Stromal cell of bone marrow (primary cell): ENCODE results near the gene VWF.

ENCODE experiments used
- DNase-seq: peaks from one replicate; pipeline ENCODE4 v3.0.0-alpha.2; 2012; ENCODE audit warnings: low read depth

Gene VWF

DNA sequence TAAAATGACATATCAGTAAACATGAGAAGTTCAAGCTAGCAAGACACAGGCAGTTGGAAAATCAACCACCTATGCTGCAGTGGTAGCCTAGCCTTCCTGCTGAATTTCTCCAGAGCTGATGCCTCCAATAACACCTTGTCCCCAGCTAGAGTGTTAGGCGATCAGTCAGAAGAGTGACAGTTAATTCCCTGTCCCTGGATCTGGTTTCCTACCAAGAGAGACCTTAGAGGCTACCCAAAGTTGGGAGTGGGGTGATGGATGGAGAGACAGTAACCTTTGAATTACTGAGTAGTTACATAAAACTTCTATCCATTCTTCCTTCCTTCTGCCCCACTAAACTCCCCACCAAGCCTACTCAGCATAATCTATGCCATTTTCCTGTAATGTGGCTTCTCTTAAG, 177.5 kb downstream of the VWF start:
- DNase-seq = no peak

DNA sequence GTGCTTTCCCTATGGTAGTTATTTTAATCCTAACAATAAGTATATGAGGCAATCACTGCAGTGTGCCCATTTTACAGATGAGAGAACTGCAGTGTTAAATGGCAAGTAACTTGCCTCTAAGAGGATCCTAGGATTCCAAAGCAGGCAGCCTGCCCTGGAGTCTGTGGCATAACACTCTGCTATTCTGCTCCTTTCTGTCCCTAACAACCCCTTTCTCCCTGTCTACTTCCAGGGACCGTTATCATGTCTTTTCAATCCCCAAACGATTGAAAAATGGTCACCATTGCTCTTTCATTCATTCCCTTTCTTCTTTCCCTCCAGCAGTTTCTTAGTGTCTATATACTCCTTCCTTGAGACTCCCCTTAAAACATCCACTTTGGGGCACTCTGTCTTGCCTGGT, 178.1 kb downstream of the VWF start:
- no peak for DNase-seq

DNA sequence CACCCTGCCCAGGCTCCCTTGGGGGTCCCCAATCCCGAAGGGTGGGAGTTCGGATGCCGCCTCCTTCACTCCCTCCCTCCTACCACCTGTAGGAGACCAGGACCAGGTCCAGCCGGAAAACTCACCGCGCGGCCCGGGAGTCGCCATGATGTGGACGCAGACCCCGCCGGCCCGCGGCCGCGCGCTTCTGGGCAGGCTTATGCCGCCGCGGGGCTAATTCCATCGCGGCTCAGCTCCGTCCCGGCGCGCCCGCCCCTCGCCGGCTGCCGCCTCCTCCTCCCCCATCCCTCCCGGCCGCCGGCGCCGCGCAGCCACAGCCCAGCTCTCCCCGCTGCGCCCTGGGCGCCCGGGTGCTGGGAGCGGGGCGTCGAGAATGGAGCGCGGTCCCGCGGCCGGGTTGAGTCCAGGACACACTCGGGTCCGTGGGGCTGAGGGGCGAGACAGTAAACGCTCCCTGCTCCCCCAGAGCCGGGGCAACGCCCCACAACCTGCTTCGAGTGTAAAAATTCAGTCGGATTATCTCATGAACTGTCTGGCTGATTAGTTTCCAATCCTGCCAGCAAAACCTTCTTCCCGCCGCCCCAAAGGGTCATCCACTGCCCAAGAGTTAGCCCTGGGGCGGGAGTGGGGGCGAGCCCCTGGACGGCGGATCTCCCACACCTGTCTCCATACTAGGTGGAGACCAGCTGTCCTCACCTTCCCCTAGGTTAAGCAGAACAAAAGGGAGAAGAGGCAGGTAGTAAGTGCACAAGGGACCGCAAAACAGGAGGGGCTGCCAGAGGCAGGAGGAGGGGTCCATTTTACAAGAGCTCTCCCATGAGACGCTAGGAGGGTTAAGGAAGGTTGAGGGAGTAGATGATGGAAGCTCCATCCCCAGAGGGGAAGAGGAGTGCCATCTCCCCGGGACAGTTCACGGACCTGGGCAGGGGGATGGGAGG, 179.1 kb downstream of the VWF start, which contains the start of gene ANO2:
Gene ANO2, minus strand, starts transcription at position 189 of the 938 bp plus-strand sequence. Its CDS starts 42 bp downstream, at position 147.
- DNase-seq = no peak

DNA sequence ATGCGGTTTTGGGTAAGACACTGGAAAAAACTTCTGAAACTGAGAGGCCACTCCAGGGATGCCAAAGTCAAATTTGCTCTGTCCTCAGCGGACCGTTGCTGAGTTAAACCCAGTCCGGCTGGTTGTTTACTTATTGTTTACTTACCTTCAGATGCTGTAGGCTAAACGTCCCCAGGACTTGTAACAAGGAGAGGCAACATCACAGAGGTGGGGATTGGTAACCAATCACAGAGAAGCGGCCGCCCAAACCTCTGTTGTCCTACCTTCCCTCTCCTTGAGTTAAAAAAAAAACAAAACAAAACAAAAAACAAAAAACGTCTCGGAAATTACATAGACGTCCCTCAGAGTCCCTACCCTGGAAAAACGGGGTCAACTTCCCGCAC, 179.8 kb downstream of the VWF start:
- no peak for DNase-seq

GRCh38 chr12:5944053-5944452, 180.4 kb downstream of the VWF start:
- DNase-seq = no peak

DNA sequence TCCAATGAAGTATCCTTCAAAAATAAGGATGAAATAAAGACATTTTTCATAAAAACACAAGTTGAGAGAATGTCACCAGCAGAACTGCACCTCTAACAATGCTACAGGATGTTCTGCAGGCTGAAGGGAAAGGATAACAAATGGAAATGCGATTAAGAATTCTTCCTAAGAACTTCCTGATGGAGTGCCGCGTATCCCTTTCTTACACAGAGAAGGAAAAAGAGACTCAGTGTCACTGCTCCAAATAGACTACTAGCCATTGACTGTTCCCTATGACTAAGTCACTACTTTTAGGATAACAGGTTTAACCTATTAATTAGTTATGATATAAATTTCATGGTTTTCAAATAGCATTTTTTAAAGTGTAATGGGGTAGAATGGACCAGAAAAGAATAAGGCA, 182.6 kb downstream of the VWF start:
- DNase-seq = no peak

DNA sequence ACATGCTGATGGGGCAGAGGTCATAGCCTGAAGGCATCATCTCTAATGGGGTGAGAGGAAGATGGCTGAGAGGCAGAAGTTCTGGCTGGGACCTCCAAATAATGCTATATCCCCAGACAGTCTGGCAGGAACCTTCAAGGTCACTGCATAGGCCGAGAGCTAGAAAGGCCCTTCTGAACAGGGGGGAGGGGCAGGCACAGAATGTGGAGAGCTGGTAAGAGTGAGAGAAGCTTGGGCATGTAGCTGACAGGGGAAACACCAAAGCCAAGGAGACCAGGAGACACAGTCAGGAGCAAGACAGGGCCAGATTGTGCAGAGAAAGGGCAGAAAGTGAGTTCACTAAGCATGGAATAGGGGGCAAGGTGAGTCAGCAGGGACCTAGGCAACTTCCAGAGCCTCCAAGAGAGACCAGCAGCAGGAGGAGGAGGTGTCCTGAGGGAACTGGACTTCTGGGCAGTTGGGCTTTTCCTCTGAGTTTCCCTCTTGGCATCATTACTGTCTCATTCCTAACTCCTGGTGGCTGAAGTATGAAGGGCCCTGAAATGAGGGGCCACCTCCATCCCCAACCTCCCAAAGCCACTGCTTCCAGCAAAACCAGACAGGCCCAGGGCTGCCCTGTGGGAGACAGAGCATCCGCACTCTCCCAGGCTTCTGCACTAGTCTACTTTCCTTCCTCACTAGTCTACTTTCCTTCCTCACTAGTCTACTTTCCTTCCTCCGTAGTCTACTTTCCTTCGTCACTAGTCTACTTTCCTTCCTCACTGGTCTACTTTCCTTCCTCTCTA, 196.5 kb downstream of the VWF start:
- no peak for DNase-seq

DNA sequence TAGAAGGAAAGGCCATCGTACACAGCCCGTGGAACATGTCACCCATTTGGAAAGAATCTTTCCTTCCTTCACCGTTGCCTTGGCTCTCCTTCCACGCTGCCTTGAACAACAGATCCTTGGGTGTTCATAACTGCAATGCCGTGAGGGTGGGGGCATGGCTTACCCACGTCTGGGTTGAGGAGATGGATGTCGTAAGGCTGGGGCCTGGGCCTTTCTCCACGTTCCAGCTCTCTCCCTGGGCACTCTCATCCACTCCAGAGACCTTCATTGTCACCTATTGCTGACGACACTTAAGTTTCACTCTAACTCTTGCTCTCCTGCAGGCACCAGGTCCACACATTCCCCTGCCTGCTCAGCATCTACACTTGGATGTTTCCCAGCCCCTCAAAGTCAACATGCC, 198.8 kb downstream of the VWF start:
- DNase-seq = no peak

- no peak for DNase-seq
Observed at GRCh38 chr12:5924342-5924741, 200.1 kb downstream of the VWF start.

DNA sequence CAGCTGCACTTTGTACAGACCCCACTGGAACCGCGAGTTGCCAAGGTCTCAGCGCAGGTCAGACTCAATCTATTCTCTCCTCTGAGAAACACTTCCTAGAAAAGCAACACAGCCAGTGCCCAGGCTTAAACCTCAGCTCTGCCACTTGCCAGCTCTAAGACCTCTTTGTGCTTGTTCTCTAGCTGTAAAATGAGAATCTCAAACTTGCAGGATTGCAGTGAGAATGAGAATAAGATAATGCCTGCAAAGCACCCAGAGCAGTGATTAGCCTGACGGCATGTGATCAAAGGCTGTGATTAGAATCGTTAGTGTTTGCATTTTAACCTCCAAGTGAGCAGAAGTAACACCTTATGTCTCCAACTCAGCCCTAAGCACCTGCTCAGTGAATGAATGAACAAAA, 200.7 kb downstream of the VWF start:
- DNase-seq = no peak

DNA sequence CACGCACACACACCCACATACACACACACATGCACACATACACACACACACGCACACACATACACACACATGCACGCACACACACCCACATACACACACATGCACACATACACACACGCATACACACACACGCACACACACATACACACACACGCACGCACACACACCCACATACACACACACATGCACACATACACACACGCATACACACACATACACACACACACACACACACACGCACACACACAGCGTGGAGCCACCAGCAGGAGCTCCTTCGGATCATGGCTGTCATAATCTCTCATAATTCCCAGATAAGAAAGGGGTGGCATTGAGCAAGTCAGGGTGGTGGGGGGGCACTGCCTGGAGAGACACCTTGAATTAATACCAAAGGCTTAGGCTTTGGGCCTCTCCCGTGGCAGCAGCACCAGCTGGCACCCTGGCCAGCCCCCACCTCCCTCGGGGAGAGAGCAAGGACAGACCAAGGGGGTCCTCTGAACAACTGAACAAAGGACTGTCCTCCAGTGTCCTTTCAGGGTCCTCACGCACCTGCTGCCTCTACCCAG, 201.3 kb downstream of the VWF start:
- no peak for DNase-seq

DNA sequence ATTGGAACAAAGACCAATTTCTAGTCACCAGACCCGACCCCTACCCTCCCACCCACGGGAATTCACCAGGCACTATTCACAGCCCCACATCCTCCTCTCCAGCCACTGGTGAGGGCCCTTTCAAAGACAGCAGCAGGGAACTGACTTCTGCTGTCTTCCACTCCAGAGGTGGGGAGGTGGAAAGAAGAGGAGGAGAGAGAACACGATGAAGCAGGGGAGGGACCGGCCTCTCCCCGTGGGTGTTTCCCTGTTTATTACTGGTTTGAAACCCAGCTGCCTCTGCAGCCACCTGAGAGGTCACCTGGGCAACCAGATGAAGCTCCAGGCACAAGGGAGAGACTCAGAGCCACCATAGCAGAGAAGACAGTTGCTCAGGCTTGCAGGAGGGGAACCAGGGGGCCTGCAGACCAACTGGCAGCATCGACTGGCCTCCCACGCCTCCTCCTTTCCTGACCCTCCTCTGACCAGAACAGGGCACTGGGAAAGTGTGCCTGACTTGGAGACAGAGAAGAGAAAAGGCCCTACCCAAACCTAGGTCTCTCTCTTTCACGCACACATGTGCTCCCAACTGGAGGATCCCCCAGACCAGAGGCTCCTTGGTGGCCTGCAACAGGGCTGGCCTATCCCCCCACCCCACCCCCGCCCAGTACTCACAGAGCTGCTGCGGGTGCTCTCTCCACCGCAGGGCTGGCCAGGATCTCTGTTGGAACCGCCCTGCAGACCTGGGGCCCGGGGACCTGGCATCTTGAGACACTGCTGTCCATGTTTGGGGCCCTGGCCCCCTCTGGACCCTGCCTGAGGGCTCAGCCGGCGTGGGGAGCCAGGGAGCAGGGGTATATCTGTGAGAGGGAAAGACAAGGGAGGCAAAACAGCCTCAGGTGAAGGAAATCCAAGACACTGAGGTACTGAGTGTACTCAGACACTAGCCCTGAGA, 202.2 kb downstream of the VWF start:
- DNase-seq = no peak

GRCh38 chr12:5921027-5921909, 203.2 kb downstream of the VWF start:
- no peak for DNase-seq

DNA sequence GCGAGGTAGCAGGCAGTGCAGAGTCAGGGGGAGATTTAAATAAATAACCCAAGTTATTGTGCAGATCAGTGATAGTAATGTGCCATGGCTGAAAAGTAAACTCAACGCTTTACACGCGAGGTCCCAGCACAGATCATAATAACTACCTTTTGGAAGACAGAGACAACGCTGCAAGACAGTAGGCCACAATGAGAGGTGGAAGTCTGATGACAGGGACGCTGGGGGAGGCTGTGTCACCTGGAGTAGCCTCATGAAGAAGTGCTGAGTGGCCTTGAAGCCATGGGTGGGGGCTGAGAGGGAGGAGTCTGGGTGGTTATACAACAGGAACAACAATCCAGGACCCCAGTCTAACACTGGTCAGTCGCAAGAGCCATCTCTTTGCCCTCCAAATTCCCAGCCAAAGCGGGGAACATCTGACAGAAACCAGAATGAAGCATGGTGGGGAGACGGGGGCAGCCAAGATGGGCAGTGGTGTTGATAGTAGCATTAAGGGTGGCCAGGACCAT, 207.6 kb downstream of the VWF start:
- no peak for DNase-seq

GRCh38 chr12:5915511-5915910, 209.0 kb downstream of the VWF start:
- DNase-seq = no peak

DNA sequence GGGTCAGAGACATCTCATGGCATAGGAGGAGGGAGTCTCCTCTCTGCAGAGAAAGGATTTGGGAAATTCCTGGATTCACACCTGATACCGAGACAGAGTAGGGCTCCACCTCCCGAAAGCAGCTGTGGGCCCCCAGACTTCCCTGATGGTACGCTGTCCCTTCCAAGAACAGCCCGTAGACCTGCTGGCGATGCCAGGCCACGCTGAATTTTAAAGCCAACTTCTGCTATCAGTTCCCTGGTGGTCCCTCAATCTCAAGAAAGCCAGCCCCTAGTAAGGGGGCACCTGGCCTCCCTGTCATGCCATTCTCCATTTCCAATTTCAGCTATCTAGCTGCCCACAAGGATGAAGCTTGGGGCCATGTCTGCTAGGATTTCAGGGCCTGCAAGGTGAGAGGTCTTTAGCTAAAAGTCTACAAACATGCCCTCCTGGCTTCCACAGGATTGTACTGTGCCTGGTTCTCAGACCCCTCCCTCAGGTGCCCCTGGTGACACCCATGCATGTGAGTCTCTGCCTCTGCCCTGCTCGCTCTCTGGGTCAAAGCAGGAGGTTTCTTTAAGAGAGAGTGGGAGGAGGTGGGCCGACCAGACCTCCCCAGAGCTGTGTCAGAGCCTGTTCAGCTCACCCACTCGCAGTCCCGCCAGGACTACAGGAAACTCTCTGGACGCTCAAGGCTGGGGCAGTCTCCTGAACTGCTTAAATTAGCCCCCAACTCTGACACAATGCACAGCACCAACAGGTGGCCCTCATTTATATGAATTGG, 209.9 kb downstream of the VWF start:
- DNase-seq = no peak

DNA sequence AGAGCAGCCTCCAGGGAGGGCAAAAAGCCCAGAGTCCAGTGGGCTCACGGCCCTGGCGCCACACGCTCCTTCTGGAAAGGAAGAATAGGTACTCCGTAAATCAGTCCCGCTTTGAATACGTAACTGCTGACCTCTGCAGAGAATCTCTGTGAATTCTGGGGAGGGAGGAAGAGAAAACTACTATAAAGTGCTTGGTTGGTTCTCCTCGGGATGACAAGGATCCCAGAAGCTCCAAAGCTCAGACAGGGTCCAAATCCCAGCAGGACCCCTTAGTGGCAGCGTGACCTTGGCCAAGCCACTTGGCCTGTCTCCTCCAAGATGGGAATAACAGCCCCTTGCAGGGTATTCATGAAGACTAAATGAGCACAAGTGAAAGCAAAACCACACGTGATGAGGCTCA, 211.1 kb downstream of the VWF start:
- DNase-seq = no peak

- DNase-seq = no peak
Observed at GRCh38 chr12:5912437-5913334, 211.8 kb downstream of the VWF start.

DNA sequence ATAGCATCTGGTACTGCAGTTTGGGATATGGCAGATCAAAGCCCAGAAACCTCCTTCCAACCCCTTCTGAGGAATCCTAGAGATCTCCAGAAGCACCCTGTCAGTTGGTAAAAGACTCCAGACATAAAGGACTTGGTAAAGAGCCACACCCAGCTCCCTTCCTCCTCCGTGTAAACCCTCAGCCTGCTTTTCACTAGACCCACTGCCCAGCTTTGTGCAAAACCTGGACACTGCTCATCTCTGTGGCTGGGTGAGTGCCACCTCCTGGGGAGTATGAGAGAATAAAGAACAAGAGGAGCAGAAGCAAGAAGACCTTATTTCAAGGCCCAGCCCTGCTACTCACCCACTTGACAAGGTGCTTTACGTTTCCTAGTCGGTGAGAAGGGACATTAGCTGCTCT, 212.5 kb downstream of the VWF start:
- DNase-seq = no peak
